HepG2 (cell line): Measurements from ENCODE around the gene KSR1.

Experiments
- CBX5 ChIP-seq: sonication (generic); formaldehyde crosslinking; IDR thresholded peaks from 2 replicates; pipeline ENCODE4 v1.4.0; 2020; ENCODE audit warnings: missing genetic modification reagents, borderline replicate concordance
- CTCF ChIP-seq: sonication (generic); formaldehyde crosslinking; IDR thresholded peaks from 2 replicates; pipeline ENCODE4 v1.5.0; 2020; ENCODE audit warnings: mild to moderate bottlenecking, missing genetic modification reagents, moderate library complexity
- DRAP1 ChIP-seq: IDR thresholded peaks from 2 replicates; pipeline ENCODE4 v1.6.1; 2016; ENCODE audit warnings: missing genetic modification reagents, missing compliant biosample characterization
- E2F1 ChIP-seq: sonication (generic); formaldehyde crosslinking; IDR thresholded peaks from 2 replicates; pipeline ENCODE4 v1.5.0; 2020; ENCODE audit warnings: missing genetic modification reagents
- EZH2 ChIP-seq: conservative IDR thresholded peaks from 2 replicates; pipeline ENCODE4 v1.6.1; 2012; ENCODE audit warnings: mild to moderate bottlenecking, low read depth, low read length, moderate library complexity
- NFE2L1 ChIP-seq: sonication (generic); formaldehyde crosslinking; IDR thresholded peaks from 2 replicates; pipeline ENCODE4 v1.4.0; 2020; ENCODE audit warnings: missing genetic modification reagents, mild to moderate bottlenecking, borderline replicate concordance
- NFRKB ChIP-seq: fragments of 450-650 bp; IDR thresholded peaks from 2 replicates; pipeline ENCODE4 v1.6.1; 2017
- NRL ChIP-seq: sonication (generic); formaldehyde crosslinking; IDR thresholded peaks from 2 replicates; pipeline ENCODE4 v1.5.0; 2020; ENCODE audit warnings: missing genetic modification reagents, mild to moderate bottlenecking, moderate library complexity, borderline replicate concordance
- SP2 ChIP-seq: sonication (generic); formaldehyde crosslinking; IDR thresholded peaks from 2 replicates; pipeline ENCODE4 v1.5.1; 2020; ENCODE audit warnings: mild to moderate bottlenecking, missing genetic modification reagents
- ZBTB38 ChIP-seq: sonication (generic); formaldehyde crosslinking; IDR thresholded peaks from 2 replicates; pipeline ENCODE4 v1.5.1; 2020; ENCODE audit warnings: mild to moderate bottlenecking, missing genetic modification reagents
- ZNF263 ChIP-seq: sonication (generic); formaldehyde crosslinking; IDR thresholded peaks from 2 replicates; pipeline ENCODE4 v1.4.0; 2020; ENCODE audit warnings: missing genetic modification reagents

- TF ChIP-seq DRAP1 (no peak), EZH2 (no peak), E2F1 (CRISPR knock-in tag) (no peak), CTCF (CRISPR knock-in tag) (no peak), NRL (CRISPR knock-in tag) (no peak), ZBTB38 (CRISPR knock-in tag) (no peak), NFE2L1 (CRISPR knock-in tag) (no peak), NFRKB (no peak), ZNF263 (CRISPR knock-in tag) (no peak), CBX5 (CRISPR knock-in tag) (no peak), SP2 (CRISPR knock-in tag) (no peak)
Observed at GRCh38 chr17:27624539-27624938, 168.3 kb downstream of the KSR1 start.
